Central memory CD4-positive, alpha-beta T cell (primary cell): ENCODE results near the gene HECTD1.
"Not testable (repeated sequence)": the region's sequence is repeated elsewhere in the genome, so short reads cannot be mapped to it uniquely, and the experiment has no call there.

Experiments used
- DNase-seq: peaks from one replicate; pipeline ENCODE4 v3.0.0; 2022
- total RNA-seq, 3 experiments: gene quantifications; one replicate each; lab custom pipeline; 2026; lab: John Stamatoyannopoulos, UW

Gene HECTD1
- 264 to 352 (median 323) reads per million in 3 experiments for total RNA-seq

DNA sequence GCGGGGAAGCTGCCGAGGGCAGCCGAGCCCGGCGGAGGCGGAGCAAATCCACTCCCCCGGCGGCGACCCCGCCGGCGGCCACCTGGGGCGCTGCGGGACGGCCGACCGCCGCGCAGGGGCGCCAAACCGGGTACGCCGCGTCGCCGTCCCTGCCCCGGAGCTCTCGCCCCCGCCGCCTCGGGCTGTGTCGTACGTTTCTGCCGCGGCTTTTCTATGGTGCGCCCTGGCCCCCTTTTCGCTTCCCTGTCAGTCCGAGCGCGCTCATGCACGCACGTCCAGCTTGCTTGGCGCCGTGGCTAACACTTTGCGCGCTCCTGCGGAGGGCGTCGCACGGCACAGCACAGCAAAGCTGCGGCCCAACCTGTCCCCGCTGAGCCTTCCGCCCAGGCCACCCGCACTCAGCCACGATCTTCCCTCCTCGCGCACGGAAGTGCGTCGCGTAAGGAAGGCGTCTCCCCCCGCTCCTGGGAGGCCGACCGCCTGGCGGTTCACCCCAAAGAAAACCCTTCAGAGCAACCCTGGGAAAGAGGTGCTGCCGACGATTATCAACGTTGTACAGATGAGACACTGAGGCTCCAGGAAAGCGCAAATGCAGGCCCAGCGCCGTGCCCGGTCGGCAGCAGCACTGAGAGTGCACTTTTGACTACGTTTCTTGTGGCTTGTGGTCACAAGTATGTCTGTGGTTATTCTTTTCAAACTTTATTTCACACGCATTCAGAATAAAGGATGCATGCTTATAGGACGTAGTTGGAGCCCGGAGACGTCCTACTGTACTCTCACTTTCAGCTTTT, at the start of gene HECTD1:
TSS of gene HECTD1 (minus strand) at position 39 of the 791 bp plus-strand sequence. CDS start 1,857 bp downstream, outside the sequence.
- peak; percentile 95 for DNase-seq

GRCh38 chr14:31257244-31257553, 49.6 kb upstream of the HECTD1 start:
- no peak for DNase-seq

- no peak for DNase-seq
Observed at GRCh38 chr14:31256534-31257243, 49.1 kb upstream of the HECTD1 start.

- not testable (repeated sequence) for DNase-seq
Observed at GRCh38 chr14:31255918-31256317, 48.3 kb upstream of the HECTD1 start.

GRCh38 chr14:31255286-31255685, 47.7 kb upstream of the HECTD1 start:
- no peak for DNase-seq

GRCh38 chr14:31253746-31254471, 46.3 kb upstream of the HECTD1 start:
- DNase-seq, result no peak

DNA sequence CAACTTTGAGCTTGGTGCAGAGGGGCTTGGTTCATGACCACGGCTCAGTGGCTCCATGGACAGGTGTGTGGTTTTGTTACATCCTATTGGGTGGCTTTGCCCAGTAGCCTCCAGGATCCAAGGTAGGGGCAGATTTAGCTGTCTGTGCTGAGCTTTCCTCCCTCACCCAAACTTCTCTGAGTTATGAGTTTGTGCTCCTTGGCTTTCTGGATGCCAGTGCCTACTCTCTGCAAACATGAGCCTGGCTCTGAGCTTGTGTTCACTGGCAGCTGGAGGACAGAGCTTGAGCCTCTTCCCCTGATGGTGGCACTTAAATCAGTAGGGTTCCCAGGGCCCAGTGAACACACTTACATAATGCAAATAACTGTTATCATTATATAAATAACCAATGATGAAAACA, 45.3 kb upstream of the HECTD1 start:
- no peak for DNase-seq

DNA sequence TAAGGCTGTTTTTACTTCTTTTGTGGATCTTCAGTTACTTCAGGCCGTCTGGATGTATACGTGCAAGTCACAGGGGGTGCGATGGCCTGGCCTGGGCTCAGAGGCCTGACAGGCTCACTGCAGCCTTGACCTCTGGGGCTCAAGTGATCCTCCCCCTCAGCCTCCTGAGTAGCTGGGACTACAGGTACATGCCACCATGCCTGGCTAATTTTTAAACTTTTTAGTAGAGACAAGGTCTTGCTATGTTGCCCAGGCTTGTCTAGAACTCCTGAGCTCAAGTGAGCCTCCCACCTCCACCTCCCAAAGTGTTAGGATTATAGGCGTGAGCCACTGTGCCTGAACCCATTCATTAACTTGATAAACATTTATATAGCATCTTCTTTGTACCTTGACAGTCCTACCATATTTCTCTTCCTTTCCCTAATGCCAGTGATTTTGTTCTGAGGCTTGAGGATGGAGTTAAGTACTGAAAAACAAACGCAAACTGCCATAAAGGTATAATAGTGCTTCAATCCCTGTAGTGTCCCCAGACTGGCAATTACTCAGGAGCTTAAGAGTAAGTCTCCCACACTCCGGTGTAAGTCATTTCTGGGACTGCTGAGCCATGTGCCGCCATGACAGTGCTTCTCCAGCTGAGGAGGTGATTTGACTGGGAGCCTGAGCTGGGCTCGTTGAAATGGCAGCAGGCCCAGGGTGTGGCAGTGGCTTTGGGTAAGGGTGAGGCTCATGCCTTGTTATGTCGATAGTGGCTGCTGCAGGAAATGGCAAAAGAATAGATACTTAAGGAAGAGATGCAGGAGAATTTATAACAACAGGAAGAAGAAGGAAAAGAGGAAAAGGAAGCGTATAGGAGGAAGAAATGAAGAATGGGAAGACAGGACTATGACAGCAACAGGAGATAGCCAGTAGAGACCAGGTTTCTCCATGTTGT, 43.7 kb upstream of the HECTD1 start:
- no peak for DNase-seq

GRCh38 chr14:31244626-31245025, 37.0 kb upstream of the HECTD1 start:
- DNase-seq, result no peak

GRCh38 chr14:31243860-31244259, 36.3 kb upstream of the HECTD1 start:
- DNase-seq, result no peak

DNA sequence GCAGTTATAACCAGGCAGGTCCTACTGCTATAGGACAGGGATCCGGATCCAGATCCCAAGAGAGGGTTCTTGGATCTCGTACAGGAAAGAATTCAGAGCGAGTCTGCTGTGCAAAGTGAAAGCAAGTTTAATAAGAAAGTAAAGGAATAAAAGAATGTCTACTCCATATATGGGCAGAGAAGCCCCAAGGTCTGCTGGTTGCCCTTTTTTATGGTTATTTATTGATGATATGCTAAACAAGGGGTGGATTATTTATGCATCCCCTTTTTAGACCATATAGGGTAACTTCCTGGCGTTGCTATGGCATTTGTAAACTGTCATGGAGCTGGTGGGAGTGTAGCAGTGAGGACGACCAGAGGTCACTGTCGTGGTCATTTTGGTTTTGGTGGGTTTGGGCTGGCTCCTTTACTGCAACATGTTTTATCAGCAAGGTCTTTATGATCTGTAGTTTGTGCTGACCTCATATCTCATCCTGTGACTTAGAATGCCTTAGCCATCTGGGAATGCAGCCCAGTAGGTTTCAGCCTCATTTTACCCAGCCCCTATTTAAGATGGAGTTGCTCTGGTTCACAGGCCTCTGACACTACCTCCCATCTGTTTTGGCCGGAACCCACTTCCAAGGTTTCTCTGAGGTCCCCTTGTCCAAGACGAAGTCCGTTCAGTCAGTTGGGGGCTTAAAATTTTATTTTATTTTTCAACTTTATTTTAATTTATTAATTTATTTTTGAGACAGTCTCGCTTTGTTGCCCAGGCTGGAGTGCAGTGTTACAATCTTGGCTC, 34.8 kb upstream of the HECTD1 start:
- DNase-seq, result not testable (repeated sequence)

DNA sequence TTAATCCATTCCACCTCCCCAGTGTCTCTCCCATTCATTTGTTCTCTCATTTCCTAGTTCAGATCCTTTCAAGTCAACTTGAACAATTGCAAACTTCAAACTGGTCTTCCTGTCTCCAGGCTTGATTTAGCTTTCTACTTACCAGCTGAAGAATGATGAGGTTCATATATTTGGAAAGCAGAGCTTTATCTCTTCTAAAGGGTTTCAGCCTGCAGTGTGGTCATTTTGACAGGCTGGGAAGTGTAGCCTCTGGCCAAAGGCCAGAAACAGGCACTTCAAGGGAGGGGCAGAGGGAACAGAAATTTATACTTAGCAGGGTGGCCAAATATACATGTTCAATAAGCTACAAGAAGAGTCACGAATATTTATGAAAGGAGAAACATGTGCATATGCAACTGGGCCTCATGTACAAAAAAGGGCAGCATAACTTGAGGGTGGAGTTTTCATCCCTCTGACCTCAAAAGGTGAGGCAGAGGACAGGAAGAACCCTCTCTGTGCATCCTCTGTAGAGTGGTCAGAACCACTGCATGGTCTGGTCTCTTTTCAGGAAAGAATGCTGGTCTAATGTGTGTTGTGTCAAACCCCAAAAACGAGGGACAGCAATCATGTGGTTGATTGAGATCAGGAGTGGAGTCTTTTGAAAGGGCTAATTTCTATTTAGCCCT, 34.0 kb upstream of the HECTD1 start:
- no peak for DNase-seq

GRCh38 chr14:31239741-31240140, 32.1 kb upstream of the HECTD1 start:
- no peak for DNase-seq

- no peak for DNase-seq
Observed at GRCh38 chr14:31235462-31235861, 27.9 kb upstream of the HECTD1 start.

DNA sequence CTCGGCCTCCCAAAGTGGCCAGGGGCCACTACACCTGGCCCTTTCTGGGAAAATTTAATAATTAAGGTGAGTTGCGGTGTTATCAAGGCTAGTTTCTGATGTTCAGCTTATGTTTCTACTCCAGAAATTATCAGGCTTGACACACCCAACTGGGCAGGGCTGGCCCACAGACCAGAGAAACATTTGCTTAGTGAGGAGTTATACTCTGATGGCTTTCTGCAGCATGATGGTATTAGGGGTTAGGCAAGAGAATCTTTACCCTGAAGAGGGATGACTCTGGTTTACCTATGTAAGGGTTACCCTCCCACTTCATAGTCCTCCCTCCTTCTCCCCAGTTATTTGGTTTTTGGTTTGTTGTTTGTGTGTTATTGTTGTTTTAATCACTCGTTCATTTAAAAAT, 24.5 kb upstream of the HECTD1 start:
- no peak for DNase-seq

DNA sequence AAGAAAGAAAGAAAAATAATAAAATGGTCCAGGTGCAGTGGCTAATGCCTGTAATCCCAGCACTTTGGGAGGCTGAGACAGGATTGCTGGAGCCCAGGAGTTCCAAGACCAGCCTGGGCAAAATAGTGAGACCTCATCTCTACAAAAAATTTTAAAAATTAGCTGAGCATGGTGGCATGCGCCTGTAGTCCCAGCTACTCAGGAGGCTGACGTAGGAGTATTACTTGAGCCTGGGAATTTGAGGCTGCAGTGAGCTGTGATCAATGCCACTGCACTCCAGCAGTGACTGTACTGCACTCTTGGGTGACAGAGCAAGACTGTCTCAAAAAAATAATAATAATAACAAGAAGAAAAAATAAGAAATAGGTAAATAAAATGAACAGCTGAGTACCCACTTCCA, 23.7 kb upstream of the HECTD1 start:
- DNase-seq, result not testable (repeated sequence)

- no peak for DNase-seq
Observed at GRCh38 chr14:31230573-31230958, 23.0 kb upstream of the HECTD1 start.

- no peak for DNase-seq
Observed at GRCh38 chr14:31229638-31230572, 22.3 kb upstream of the HECTD1 start.

GRCh38 chr14:31229009-31229408, 21.4 kb upstream of the HECTD1 start:
- DNase-seq, result no peak

DNA sequence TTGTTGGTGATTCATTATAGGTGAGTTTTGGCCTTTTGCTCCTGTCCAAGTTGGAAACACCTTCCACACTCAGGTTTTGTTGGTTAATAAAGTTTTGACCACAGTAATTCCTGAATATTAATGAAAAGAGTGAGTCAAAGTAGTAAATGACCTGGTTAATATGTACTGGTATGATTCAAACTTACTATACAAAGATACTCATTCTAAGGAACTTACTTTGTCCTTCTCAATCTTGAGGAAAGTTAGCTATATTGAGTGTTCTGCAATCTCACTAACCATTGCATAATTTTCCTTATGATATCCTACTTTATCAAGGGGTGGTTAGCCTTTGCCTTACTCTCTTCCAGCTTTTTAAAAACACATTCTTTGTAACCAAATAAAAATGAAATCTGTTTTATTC, 20.9 kb upstream of the HECTD1 start:
- no peak for DNase-seq
